ENCODE results near the gene CDK5RAP2. TPM values are rescaled to one million over a fixed set of nuclear protein-coding genes. Genes with fewer than 3 reads are reported as not detected.
"Not testable (repeated sequence)": the region's sequence is repeated elsewhere in the genome, so short reads cannot be mapped to it uniquely, and the experiment has no call there.

Gene CDK5RAP2
- polyA plus RNA-seq, 10 donors: 35.5 to 54.8 (median 45.7) TPM

DNA sequence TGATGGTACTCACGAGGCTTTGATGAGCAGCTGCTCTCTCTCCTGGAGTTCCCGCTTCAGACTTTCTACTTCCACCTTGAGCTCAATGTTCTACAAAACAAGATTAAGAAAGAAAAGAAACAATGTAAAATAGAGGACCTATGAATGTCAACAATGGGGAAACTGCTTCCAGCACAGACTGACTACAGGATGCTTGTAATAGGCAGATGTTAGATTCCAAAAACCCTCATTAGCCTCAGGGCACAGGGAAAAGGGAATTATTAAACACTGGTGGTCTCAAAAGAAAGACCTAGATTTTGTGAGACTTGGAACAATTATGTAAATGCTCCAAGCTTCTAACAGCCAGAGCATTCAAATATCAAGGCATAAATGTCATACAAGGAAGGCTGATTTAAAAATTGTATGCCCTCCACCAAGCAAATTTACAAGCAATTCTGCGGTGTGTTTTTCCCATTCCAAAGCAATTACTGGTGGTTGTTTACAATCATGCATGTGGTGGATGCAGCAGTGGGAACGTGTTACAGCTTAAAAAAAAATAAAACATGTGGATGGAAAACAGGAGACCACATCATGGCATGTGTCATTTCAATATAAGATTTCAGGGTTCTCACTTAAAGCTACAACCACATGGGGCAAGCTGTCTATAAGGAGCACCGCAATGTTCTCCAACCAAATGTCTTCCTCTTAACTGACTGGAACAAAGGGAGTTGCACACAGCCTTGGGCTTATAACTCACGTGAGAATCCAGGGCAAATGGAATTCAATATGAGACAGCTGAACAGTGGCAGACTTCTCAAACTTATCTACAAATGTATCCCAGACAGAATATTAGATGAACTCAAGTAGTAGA is 34.0 kb downstream of the CDK5RAP2 start:
- DNase-seq: no peak

DNA sequence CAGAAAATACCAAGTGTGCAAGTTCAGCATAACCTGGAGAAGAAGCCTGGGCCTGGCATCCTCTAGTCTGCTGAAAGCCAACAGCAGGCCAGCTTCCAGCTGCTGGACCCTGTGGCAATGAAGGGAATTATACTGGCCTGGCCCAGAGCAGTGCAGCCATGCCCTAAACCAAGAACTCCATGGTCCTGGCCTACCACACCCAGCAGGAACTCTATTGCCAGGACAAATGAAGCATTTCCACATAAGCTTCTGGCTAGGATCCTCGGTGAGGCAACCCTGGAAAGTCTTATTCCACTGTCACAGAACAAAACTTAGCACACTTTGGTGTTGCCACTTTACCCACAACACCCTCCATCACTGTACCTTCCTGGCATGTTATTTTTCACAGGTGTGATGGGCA is 35.5 kb downstream of the CDK5RAP2 start:
- no peak for DNase-seq

DNA sequence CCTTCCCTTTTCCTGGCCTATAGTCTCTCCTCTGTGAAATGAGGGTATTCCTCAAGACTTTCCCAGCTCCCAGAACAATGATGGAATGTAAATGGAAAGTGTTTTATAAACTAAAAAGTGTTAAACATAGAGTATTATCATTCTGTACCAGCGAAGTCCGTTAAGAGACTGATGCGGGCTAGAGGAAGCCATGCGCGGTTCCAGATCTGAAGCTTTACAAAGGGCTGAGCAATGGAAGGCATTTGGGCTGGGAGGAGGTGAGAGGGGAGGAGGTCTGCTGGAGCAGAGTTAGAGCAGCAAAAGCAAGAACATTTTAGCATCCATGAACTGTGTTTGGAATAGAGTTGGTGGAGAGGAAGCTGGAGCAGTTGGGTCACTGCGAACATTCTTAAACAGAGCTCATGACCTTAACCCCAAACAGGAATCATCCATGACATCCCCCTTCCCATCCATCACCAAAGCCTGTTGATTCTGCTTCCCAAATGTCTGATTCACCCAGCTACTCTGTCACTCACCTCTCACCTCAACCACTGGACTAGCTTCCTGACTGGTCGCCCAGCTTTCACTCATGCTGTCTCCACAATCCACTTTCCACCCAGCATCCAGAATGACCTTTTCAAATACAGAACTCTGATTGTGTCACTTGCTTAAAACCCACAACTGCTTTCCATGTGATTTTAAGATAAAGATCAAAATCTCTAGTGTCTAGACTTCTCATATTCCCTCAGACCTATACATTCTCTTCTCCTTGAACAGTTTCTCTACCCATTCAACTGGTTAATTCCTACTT is 37.1 kb downstream of the CDK5RAP2 start:
- DNase-seq: no peak

DNA sequence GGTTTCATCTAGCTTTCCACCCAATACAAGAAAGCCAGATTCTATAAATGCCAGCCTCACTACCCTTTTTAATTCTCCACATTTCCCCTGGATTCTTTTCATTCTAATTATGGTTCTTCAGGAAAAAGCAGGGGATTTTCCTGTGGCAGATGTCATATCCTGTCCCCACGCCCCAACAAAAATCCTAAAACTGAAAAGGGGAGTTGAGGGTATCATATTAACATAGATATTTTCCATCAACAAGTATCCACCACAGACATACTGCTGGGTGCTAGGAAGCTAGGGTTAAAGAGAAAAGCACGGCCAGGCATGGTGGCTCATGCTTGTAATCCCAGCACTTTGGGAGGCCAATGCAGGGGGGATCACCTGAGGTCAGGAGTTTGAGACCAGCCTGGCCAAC is 38.0 kb downstream of the CDK5RAP2 start:
- no peak for DNase-seq

DNA sequence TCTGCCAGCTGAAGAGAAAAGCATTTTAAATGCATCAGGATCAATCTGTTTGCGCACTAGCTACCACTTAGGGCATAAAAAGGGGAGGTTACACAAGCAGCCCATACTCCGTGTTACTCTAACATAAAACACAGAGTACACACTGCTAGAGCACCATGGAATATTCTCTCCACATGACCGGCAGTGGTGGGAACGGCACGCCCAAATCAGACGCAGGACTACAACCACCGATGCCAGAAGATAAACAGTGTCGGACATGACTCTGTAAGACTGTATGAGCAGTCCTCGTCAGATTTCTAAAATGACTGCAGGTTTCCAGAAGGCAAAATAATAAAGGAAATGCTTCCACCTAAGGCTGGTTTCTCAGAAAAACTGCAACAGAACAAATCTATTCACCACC is 40.0 kb downstream of the CDK5RAP2 start:
- no peak for DNase-seq

DNA sequence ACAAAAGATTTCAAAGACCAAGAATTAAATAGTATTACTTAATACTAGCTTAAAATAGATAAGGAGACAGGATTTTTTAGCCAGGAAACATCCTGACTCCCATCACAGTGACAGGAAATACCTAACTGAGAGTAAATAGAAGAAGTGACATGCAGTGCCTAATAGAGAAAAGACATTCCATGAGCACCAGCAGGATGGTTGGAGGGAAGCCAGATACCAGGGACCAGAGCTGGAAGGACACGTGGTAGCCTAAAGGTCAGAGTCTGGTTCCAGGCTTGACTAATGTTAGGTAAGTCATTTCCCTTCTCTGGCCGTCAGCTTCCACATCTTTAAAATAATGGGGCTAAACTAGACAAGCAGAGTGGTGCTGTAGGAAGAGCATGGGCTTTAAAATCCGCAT is 41.6 kb downstream of the CDK5RAP2 start:
- DNase-seq: no peak

DNA sequence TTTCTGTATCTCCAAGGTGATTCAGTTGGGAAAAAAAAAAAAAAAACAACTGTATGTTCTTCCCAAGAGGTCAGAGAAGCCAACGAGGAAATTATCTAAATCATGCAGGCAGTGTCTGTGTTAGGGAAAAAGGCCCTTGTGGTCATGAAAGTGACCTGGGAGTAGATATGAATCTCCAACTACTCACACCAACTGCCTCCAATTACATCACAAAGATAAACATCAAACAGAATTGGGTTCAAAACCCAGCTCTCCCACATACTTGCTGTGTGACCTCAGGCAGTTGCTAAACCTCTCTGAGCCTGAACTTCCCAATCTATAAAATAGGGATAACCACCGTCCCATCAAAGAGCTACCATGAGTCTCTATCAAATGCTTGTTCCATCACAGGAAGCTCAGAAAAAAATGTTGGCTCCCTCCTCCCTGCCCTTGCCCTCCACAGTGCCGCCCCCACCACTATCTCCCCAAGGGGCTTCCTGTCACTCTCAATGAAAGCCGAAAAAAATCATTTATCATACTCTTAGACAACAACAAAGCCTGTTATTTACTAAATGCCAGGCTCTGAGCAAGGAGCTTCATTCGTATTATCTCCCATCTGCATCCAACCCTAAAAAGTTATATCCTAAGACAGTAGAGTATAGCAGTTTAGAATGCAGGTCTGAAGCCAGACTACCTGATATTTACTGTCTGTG is 42.9 kb downstream of the CDK5RAP2 start:
- no peak for DNase-seq

DNA sequence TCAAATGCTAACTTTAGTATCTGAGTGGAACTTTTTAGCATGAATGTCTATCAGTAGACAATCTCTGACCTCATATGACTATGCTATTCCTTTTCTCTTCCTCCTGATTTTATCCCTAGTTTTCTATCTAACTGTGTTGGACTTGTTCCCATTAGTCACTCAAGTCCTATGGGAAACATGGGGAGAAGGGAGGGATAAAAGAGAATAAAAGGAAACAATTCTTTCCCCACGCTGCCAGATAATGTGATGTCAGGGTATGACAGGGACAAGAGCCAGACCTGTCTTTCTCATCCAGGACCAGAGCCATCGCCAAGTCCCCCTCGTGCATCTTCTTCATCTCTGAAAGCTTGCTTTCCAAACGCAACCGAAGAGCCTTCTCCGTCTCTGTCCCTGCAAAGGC is 43.9 kb downstream of the CDK5RAP2 start:
- DNase-seq: no peak

DNA sequence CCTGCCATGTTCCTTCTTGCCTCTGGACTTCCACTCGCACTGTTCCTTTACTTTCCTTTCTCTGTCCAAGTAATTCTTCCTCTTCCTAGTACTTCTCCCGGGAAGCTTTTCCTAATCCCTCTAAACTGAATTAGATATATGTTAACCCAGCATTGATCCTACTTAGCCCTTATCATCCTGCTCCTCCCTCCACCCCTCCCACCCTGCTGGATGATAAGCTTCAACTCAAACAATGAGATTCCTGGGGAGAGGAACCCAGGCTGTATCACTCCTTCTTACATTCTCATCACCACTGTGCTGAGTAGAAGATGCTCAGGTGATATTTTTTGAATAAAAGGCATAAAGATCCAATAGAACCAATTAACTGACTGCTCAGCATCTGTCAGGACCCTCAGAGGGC is 45.7 kb downstream of the CDK5RAP2 start:
- DNase-seq: no peak

DNA sequence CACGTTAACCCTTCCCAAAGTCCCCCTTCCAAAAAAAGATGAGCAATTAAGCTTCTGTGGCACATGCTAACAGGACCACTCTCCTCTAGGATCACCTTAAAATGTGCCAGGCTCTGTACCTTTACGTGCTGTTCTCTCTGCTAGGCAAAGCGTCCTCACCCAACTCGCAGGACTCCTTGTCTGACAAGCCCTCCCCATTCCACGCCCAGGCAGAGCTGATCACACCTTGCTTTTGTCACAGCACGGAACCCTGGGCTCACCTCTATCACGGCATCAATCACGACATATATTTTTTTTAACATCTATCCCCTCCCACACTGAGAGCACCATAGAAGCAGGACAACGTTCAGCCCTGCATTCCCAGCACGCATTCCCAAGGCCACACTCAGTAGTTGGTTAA is 47.1 kb downstream of the CDK5RAP2 start:
- DNase-seq: no peak

DNA sequence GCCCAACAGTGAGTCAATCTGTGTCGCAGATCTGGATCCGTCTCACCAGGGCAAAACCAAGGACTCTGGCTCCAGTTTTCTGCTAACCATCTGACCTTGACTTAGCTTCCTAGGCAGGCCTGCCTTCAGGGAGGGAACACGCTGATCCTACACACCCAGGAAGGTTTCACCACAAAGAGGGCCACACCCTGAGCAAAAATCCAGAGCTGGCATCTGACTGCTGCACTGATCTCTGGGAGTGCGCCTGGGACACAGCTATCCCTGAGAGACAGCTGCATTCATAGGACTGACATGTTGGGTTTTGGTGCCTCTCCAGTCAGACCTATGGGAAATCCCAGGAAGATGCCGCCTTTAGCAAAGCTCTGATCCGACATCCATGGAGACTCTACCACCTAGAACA is 47.5 kb downstream of the CDK5RAP2 start:
- DNase-seq: peak; percentile 11 to 37 (median 13)

DNA sequence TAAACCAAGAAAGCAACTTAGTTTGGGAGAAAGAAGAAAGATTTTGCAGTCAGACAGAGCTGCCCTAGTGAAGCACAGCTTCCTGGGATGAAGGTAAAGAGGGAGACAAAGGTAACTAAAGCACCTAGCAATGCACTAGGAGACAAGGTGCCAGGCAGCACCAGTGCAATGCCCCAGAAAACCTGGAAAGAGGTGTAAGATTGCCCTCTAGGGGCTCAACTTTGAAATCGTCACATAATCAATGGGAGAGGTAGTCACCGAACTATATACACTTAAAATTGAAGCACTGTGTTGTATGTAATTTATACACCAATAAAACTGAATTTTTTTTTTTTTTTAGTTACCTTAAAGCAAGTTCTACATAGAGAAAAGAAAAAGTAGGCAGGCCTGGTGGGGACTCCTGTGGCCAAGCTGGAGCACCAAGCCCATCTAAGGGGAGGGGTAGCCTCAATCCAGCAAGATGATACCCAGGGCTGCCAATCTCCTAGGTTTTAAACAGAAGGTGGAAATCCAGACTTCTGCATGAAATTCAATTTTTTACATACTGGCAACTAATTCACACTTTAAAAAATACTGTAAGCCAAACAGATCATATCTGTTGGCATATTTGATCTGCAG is 48.2 kb downstream of the CDK5RAP2 start:
- no peak for DNase-seq

DNA sequence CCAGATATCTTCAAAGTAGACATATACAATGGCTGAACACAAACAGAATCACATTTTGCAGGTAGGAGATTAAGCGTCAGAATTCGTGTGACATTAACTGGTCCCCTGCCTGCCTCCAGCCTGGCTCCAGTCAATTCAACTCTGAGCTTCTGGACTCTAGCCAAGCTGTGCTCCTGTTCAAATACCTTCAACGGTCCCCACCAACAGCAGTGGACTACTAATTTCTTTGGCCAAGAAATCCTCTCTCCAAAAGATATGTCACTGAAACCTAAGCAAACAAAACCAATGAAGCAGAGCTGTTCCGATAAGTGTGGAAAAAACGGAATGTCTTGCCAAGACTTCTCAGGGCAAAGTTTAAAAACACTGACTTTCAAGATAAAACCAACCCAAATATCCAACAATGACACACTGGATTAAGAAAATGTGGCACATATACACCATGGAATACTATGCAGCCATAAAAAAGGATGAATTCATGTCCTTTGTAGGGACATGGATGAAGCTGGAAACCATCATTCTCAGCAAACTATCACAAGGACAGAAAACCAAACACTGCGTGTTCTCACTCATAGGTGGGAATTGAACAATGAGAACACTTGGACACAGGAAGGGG is 49.6 kb downstream of the CDK5RAP2 start:
- not testable (repeated sequence) for DNase-seq

DNA sequence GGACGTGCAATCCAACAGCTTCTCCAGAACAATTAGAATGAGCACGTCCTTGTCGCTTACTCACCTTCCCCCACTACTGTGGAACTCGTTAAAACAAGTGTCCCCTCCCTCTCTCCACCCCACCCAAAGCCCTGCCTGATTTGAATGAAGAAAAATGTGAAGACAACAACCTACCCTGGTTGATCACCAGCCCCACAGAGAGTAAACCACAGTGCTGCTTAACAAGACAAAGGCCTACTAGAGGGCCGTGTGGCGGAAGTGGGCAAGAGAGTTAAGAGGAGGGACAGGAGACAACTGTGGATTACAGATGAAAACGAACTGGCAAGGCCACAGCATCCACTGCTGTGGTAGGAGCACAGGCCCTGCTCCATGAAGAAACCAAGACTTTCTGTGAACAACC is 51.1 kb downstream of the CDK5RAP2 start:
- no peak for DNase-seq

DNA sequence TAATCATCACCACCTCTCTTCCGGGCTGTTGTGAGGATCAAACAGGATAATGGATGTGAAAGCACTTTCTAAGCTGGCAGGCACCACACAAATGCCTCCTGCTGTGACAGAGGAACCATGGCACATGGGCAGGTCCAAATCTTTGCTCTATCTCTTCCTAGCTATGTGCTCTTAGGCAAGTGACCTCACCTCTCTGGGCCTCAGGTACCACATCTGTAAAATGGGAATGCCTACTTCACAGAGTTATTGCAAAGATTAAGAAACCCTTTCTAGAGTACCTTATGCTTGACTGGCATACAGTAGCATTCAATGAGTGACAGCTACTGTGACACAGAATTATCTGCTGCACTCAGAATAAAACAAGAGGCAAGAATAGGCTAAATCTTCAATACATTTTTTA is 51.6 kb downstream of the CDK5RAP2 start:
- no peak for DNase-seq

DNA sequence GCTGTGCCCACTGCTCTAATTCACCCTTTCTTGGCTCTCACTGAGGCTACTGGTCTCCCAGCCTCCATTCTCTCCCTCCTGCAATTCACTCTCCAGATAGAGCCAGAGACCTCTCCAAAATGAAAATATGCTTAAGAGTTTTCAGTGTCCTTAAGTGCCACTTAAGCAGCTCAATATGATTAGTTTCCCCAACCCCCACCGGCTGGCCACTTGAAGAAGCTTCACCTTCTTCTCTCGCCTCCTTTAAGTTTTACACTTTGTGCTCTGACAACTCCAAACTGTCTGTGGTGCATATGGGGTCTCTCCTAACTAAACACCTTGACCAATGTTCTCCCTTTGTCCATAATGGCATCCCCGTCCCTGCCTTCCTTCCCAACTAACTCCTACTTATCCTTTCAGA is 53.4 kb downstream of the CDK5RAP2 start:
- no peak for DNase-seq

DNA sequence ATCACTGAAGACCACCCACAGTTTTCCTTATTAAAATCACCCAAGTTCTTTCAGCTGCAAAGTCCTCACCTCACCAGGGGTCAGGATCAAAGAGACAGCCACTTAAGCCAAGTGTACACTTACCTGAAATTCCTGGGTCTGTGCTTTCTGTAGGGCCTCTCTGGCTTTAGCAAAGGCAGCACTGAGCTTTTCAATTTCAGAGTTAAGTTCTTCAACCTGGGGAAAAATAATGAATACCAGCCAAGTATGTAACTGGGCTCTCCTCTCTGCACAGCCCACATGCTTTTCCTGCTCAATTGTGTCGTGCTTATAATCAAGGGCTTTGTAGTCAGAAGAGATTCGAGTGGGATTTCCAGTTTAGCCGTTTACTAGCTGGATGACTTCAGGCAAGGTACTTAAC is 55.1 kb downstream of the CDK5RAP2 start:
- no peak for DNase-seq

DNA sequence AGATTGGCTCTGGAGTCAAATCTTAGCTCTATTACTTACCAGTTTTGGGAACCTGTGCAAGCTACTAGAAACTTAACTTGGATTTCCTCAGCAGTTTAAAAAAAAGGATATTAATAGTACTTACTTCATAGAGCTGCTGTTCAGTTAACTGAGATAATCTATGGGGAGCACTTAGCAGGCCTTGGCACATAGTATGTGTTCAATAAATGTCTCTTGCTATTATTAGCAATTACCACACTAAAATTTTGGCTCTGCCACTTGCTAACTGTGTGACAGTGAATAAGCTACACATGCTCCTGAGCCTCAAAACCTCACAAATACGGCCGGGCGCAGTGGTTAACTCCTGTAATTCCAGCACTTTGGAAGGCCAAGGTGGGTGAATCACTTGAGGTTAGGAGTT is 55.9 kb downstream of the CDK5RAP2 start:
- DNase-seq: no peak

DNA sequence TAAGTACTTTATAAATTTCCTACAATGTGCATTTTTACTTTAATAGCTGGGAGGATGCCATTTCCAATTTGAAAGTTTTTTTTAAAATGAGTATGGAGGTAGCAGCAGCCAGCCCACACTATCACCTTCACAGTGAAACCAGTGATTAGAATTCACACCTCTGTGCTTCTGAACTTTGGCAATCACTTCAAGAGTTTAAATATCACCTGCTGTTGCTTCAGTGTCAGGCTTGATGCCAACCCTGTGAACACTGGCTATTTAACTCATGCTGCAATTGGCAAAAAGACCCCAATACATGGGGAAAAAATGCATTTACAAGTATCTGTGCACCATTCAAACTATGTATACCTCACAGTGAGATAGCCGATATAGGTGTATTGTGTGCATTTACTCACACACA is 57.4 kb downstream of the CDK5RAP2 start:
- DNase-seq: no peak

DNA sequence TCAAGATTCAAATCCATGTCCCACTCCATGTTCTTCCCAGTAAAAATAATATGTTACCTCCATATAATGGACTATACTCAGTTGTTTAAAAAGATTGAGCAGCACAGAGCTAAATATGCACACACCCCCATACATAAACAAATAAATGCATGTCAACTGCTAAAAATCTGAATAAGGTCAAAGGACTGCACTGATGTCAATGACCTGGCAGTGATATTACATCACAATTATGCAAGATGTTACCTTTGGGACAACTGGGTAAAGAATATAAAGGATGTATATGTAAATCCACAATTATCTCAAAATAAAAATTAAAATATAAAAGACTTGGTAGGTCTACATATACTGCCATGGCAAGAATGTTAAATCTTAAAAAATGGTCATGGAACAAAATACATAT is 57.9 kb downstream of the CDK5RAP2 start:
- DNase-seq: no peak

DNA sequence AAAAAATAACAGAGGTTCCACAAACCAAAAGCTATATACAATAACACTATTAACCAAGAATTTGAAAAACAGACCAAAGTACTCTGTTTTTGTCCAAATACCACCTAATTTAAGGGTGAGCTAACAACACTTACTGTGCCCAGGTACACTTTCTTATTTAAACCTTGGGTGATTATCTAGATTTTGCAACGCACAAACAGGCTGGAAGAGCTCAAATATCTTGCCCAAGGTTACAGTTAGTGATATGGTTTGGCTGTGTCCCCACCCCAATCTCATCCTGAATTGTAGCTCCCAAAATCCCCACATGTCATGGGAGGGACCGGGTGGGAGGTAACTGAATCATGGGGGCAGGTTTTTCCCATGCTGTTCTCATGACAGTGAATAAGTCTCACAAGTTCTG is 58.9 kb downstream of the CDK5RAP2 start:
- no peak for DNase-seq

DNA sequence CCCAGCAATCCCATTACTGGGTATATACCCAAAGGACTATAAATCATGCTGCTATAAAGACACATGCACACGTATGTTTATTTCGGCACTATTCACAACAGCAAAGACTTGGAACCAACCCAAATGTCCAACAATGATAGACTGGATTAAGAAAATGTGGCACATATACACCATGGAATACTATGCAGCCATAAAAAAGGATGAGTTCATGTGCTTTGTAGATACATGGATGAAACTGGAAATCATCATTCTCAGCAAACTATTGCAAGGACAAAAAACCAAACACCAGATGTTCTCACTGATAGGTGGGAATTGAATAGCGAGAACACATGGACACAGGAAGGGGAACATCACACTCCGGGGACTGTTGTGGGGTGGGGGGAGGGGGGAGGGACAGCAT is 64.0 kb downstream of the CDK5RAP2 start:
- DNase-seq: not testable (repeated sequence)

All from muscle of back (tissue), 11 donors.